Measurements from ENCODE around the gene MED26.
"Not testable (repeated sequence)": the region's sequence is repeated elsewhere in the genome, so short reads cannot be mapped to it uniquely, and the experiment has no call there.

Gene MED26

GRCh38 chr19:16628183-16628983 is at the start of gene MED26:
MED26 (minus strand) TSS chr19:16628204; CDS start chr19:16627943, 261 bp downstream.
- DNase-seq (ENCODE audit: low read depth in 2 of 2), result peak; percentile 94

GRCh38 chr19:16677055-16677454 is 49.1 kb upstream of the MED26 start:
- no peak for DNase-seq (ENCODE audit: low read depth in 2 of 2)

GRCh38 chr19:16676101-16676798 is 48.2 kb upstream of the MED26 start:
- no peak for DNase-seq (ENCODE audit: low read depth in 2 of 2)

- not testable (repeated sequence) for DNase-seq (ENCODE audit: low read depth in 2 of 2)
Measured at GRCh38 chr19:16673839-16674238, 45.8 kb upstream of the MED26 start.

GRCh38 chr19:16673231-16673630 is 45.2 kb upstream of the MED26 start:
- DNase-seq (ENCODE audit: low read depth in 2 of 2), result no peak

GRCh38 chr19:16671652-16672274 is 43.8 kb upstream of the MED26 start:
- no peak for DNase-seq (ENCODE audit: low read depth in 2 of 2)

- no peak for DNase-seq (ENCODE audit: low read depth in 2 of 2)
Measured at GRCh38 chr19:16670291-16670690, 42.3 kb upstream of the MED26 start.

- not testable (repeated sequence) for DNase-seq (ENCODE audit: low read depth in 2 of 2)
Measured at GRCh38 chr19:16668702-16669101, 40.7 kb upstream of the MED26 start.

- DNase-seq (ENCODE audit: low read depth in 2 of 2), result no peak
Measured at GRCh38 chr19:16668176-16668575, 40.2 kb upstream of the MED26 start.

- no peak for DNase-seq (ENCODE audit: low read depth in 2 of 2)
Measured at GRCh38 chr19:16661480-16662034, 33.6 kb upstream of the MED26 start.

- peak in 1 of 2 donors; percentile 21 for DNase-seq (ENCODE audit: low read depth in 2 of 2)
Measured at GRCh38 chr19:16660763-16661479, 32.9 kb upstream of the MED26 start, which contains the start of gene TMEM38A. TMEM38A (plus strand) TSS chr19:16661139; CDS start chr19:16661218, 79 bp downstream.

- peak; percentile 94 to 98 for DNase-seq (ENCODE audit: low read depth in 2 of 2)
Measured at GRCh38 chr19:16659832-16660708, 32.1 kb upstream of the MED26 start, which contains the start of gene SMIM7. SMIM7 (minus strand) TSS chr19:16660144; CDS start chr19:16660110, 34 bp downstream.

GRCh38 chr19:16659464-16659831 is 31.4 kb upstream of the MED26 start:
- DNase-seq (ENCODE audit: low read depth in 2 of 2), result no peak

GRCh38 chr19:16657384-16657783 is 29.4 kb upstream of the MED26 start:
- DNase-seq (ENCODE audit: low read depth in 2 of 2), result no peak

- no peak for DNase-seq (ENCODE audit: low read depth in 2 of 2)
Measured at GRCh38 chr19:16655727-16656126, 27.7 kb upstream of the MED26 start.

GRCh38 chr19:16654627-16655026 is 26.6 kb upstream of the MED26 start:
- no peak for DNase-seq (ENCODE audit: low read depth in 2 of 2)

GRCh38 chr19:16654140-16654539 is 26.1 kb upstream of the MED26 start:
- no peak for DNase-seq (ENCODE audit: low read depth in 2 of 2)

- DNase-seq (ENCODE audit: low read depth in 2 of 2), result no peak
Measured at GRCh38 chr19:16652854-16653253, 24.9 kb upstream of the MED26 start.

- not testable (repeated sequence) for DNase-seq (ENCODE audit: low read depth in 2 of 2)
Measured at GRCh38 chr19:16651421-16652188, 23.6 kb upstream of the MED26 start.

GRCh38 chr19:16650821-16651220 is 22.8 kb upstream of the MED26 start:
- no peak for DNase-seq (ENCODE audit: low read depth in 2 of 2)
